PC-3 (cell line): ENCODE measurements around the gene STX12. TPM values are rescaled to one million over a fixed set of nuclear protein-coding genes. Genes with fewer than 3 reads are reported as not detected.

ENCODE experiments used
- ATAC-seq: fragments of 200-7000 bp; cut with Tn5 transposase; 2 replicates; pipeline ENCODE4 v1.9.1; 2020; ENCODE audit warnings: mild to moderate bottlenecking, moderate library complexity
- BruUV-seq: library from RNA; stranded (reverse); fragments of 400-500 nt; replicated peaks from 2 replicates; lab custom pipeline; 2021; lab: Mats Ljungman, UMichigan
- CTCF ChIA-PET: fragments of 300-600 bp; sonication (Branson Sonifier 250); formaldehyde crosslinking; loops from one replicate; lab custom pipeline; 2022; ENCODE audit warnings: antibody characterized with exemption; lab: Charles Lee
- POLR2A ChIA-PET: fragments of 300-600 bp; sonication (Branson Sonifier 250); formaldehyde crosslinking; loops from one replicate; lab custom pipeline; 2022; ENCODE audit warnings: antibody characterized with exemption; ENCODE audit not compliant: unreplicated experiment; lab: Charles Lee
- DNase-seq: peaks from one replicate; pipeline ENCODE4 v3.0.0-alpha.2; 2015
- H2AFZ ChIP-seq: fragments of 300-600 bp; sonication (generic); 2 replicates; pipeline ENCODE4 v1.6.0; 2016; ENCODE audit warnings: antibody characterized with exemption, low read length
- H3F3A ChIP-seq: fragments of 300-600 bp; sonication (generic); one replicate; pipeline ENCODE4 v1.6.0; 2017; ENCODE audit warnings: antibody characterized with exemption, low read length, control low read depth, mild to moderate bottlenecking; ENCODE audit not compliant: unreplicated experiment
- H3K27ac ChIP-seq: fragments of 300-600 bp; sonication (generic); 2 replicates; pipeline ENCODE4 v1.5.1; 2016; ENCODE audit warnings: mild to moderate bottlenecking, low read length
- H3K27me3 ChIP-seq: fragments of 300-600 bp; sonication (generic); 2 replicates; pipeline ENCODE4 v1.6.1; 2016; ENCODE audit warnings: low read length, mixed read lengths
- H3K36me3 ChIP-seq: fragments of 300-600 bp; sonication (generic); 2 replicates; pipeline ENCODE4 v1.6.1; 2016; ENCODE audit warnings: low read depth, mixed run types, low read length, mixed read lengths
- H3K4me1 ChIP-seq: fragments of 300-600 bp; sonication (generic); 2 replicates; pipeline ENCODE4 v1.5.1; 2016; ENCODE audit warnings: low read length; ENCODE audit not compliant: insufficient read depth
- H3K4me2 ChIP-seq: fragments of 300-600 bp; sonication (generic); 2 replicates; pipeline ENCODE4 v1.6.0; 2016; ENCODE audit warnings: low read length
- H3K4me3 ChIP-seq: fragments of 300-600 bp; sonication (generic); 2 replicates; pipeline ENCODE4 v1.5.1; 2016; ENCODE audit warnings: mild to moderate bottlenecking, low read length, mixed read lengths
- H3K79me2 ChIP-seq: fragments of 300-600 bp; sonication (generic); 2 replicates; pipeline ENCODE4 v1.6.1; 2017; ENCODE audit warnings: low read length, mixed read lengths
- H3K9ac ChIP-seq: fragments of 300-600 bp; sonication (generic); 2 replicates; pipeline ENCODE4 v1.6.0; 2016; ENCODE audit warnings: mild to moderate bottlenecking, low read length
- H3K9me2 ChIP-seq: fragments of 300-600 bp; sonication (generic); replicated peaks from 2 replicates; pipeline ENCODE4 v1.6.1; 2016; ENCODE audit warnings: mixed run types, low read length, mixed read lengths
- H3K9me3 ChIP-seq: fragments of 300-600 bp; sonication (generic); 2 replicates; pipeline ENCODE4 v1.6.1; 2016; ENCODE audit warnings: low read length, mixed read lengths
- H4K20me1 ChIP-seq: fragments of 300-600 bp; sonication (generic); 2 replicates; pipeline ENCODE4 v1.6.1; 2016; ENCODE audit warnings: low read length, mixed read lengths
- CTCF ChIP-seq: fragments of 300-600 bp; sonication (generic); conservative IDR thresholded peaks from 2 replicates; pipeline ENCODE4 v1.5.1; 2017; ENCODE audit warnings: antibody characterized with exemption, low read depth, mild to moderate bottlenecking, low read length
- EZH2 ChIP-seq: fragments of 300-600 bp; sonication (generic); IDR thresholded peaks from one replicate; pipeline ENCODE4 v1.6.1; 2017; ENCODE audit warnings: antibody characterized with exemption, mild to moderate bottlenecking, low read length; ENCODE audit not compliant: unreplicated experiment
- EZH2phosphoT487 ChIP-seq: fragments of 300-600 bp; sonication (generic); IDR thresholded peaks from 2 replicates; pipeline ENCODE4 v1.6.1; 2018; ENCODE audit warnings: mild to moderate bottlenecking, antibody characterized with exemption, low read length, borderline replicate concordance
- intact Hi-C: fragments of 100-400 bp; cut with micrococcal nuclease; formaldehyde crosslinking; loops from 2 replicates; pipeline ENCODE4 v1.9.0; 2023
- total RNA-seq: library from RNA; depleted of rRNA; stranded (reverse); fragments of >200 nt; gene quantifications from 2 replicates; pipeline ENCODE4 v1.2.3, GENCODE V29; 2014

STX12 gene
- total RNA-seq, 1 experiment from 2014 or later = 28.5 TPM

- Histone ChIP-seq H3F3A (no peaks in the 10 kb centered on the region), H3K4me2 (no peak overlapping the region), H3K9me3 (no peaks in the 10 kb centered on the region), H3K36me3 (no peaks in the 10 kb centered on the region), H3K27ac (no peak overlapping the region), H3K9me2 (no peaks in the 10 kb centered on the region), H2AFZ (no peak overlapping the region), H3K27me3 (no peaks in the 10 kb centered on the region), H4K20me1 (no peaks in the 10 kb centered on the region), H3K9ac (no peak overlapping the region), H3K4me1 (no peaks in the 10 kb centered on the region), H3K79me2 (no peaks in the 10 kb centered on the region), H3K4me3 (no peak overlapping the region)
- intact Hi-C loops = no loop called here
- no peak for TF ChIP-seq EZH2
- no peak for TF ChIP-seq EZH2phosphoT487
- no peak for TF ChIP-seq CTCF
- ChIA-PET CTCF (interaction anchor here (0.5 kb wide), 1 partner anchor 128 kb away, joined by 3 read pairs; no protein-coding TSS in a partner anchor), POLR2A (no interaction called here)
- no peak for DNase-seq
- ATAC-seq = no peak
- no TSS peak for BruUV-seq
Measured at GRCh38 chr1:27744556-27744955, 28.5 kb upstream of the STX12 start.

- POLR2A ChIA-PET = interaction anchor here (0.6 kb wide), 1 partner anchor 443 kb away, joined by 4 read pairs; no protein-coding TSS in a partner anchor
- BruUV-seq = no TSS peak
- H3K9me3 ChIP-seq = no peaks in the 10 kb centered on the region
- intact Hi-C loops = no loop called here
- no peaks in the 10 kb centered on the region for H4K20me1 ChIP-seq
- H3K27ac ChIP-seq = no peak overlapping the region
- no peak for TF ChIP-seq EZH2
- no peak for TF ChIP-seq CTCF
- DNase-seq = no peak
- no peaks in the 10 kb centered on the region for H3K27me3 ChIP-seq
- no peak overlapping the region for H2AFZ ChIP-seq
- H3F3A ChIP-seq = no peaks in the 10 kb centered on the region
- H3K9me2 ChIP-seq = no peaks in the 10 kb centered on the region
- no peaks in the 10 kb centered on the region for H3K4me1 ChIP-seq
- H3K9ac ChIP-seq = no peak overlapping the region
- no peaks in the 10 kb centered on the region for H3K79me2 ChIP-seq
- H3K36me3 ChIP-seq = no peaks in the 10 kb centered on the region
- H3K4me3 ChIP-seq = no peak overlapping the region
- CTCF ChIA-PET = no interaction called here
- no peak for ATAC-seq
- H3K4me2 ChIP-seq = no peak overlapping the region
Measured at GRCh38 chr1:27745466-27745865, 27.6 kb upstream of the STX12 start.

GRCh38 chr1:27752360-27752759, 20.7 kb upstream of the STX12 start:
- H3K79me2 ChIP-seq = no peaks in the 10 kb centered on the region
- no peaks in the 10 kb centered on the region for H3K27me3 ChIP-seq
- no peak for ATAC-seq
- H3K27ac ChIP-seq = no peak overlapping the region
- no peaks in the 10 kb centered on the region for H3K36me3 ChIP-seq
- no peaks in the 10 kb centered on the region for H4K20me1 ChIP-seq
- no peak for TF ChIP-seq CTCF
- TF ChIP-seq EZH2phosphoT487 = no peak
- no peak for TF ChIP-seq EZH2
- H3K9me2 ChIP-seq = no peaks in the 10 kb centered on the region
- intact Hi-C loops = no loop called here
- H3K9me3 ChIP-seq = no peaks in the 10 kb centered on the region
- DNase-seq = no peak
- BruUV-seq = no TSS peak
- H3K4me2 ChIP-seq = no peak overlapping the region
- no peaks in the 10 kb centered on the region for H3F3A ChIP-seq
- no peaks in the 10 kb centered on the region for H3K4me1 ChIP-seq
- no peak overlapping the region for H3K4me3 ChIP-seq
- no peak overlapping the region for H3K9ac ChIP-seq
- ChIA-PET POLR2A (no interaction called here), CTCF (no interaction called here)
- H2AFZ ChIP-seq = no peak overlapping the region
